GM18499 (cell line): ENCODE results near the gene PHKA2.
A peak's percentile ranks its signal among the peaks of the same experiment; 100 is the strongest.

Experiments
- ATAC-seq: cut with Tn5 transposase; IDR thresholded peaks from one replicate; pipeline ENCODE4 v1.9.1; 2021; ENCODE audit warnings: moderate number of reproducible peaks; ENCODE audit not compliant: insufficient read depth, unreplicated experiment

The PHKA2 gene

DNA sequence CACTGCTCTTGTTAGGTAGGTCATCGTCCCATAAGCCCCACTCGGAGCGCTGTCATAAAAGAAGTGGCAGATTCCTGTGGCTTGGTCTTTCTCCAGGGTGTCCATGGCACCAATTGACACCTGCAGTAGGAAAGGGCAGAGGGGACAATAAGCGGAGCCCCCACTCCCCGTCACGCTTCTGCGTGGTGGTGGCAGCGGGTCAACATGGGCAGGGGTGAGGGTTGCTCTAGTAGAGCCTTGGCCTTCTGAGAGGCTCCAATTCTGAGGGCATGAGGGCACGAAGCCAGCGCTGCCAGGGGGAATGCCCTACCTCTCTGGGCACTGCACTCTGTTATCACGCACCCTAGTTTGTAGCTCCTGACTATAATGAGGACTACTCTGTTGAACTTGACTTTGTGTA is 90.4 kb downstream of the PHKA2 start:
- ATAC-seq, result no peak

DNA sequence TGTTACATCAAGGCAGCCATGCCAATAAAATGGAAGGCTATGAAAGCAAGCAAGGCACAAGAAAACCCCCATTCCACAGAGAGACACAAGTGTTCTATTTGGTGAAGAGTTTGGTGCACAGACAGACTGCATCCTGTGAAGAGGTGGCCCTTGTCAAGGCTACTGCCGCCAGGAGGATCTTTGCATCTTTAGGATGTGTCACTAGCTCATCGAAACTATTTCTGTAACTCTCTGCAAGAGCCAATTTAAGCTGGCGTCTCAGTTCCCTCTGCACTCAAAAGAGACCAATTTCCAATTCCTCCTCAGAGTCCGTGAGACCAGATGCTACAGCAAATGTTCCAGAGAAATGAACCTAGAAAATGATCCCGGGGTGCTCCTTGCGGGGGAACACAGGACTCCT is 91.0 kb downstream of the PHKA2 start:
- no peak for ATAC-seq

DNA sequence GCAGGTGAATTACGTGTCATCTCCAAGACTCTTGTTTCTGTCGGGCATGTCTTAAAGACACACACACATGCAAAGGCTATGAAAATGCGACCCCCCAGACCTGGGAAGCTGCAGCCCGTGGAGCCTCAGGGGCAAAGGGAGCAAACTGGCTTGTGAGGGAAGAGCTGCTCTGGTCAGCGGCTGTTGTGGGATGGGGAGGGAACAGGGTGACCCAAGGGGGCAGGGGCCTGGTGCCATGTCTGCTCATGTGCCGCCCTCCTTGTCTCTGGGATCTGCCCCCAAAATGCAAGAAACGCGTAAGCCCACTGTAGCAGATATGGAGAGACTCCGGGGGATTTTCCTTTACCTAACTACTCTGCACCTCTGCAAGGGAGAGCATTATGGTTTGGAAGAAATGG is 92.4 kb downstream of the PHKA2 start:
- no peak for ATAC-seq

DNA sequence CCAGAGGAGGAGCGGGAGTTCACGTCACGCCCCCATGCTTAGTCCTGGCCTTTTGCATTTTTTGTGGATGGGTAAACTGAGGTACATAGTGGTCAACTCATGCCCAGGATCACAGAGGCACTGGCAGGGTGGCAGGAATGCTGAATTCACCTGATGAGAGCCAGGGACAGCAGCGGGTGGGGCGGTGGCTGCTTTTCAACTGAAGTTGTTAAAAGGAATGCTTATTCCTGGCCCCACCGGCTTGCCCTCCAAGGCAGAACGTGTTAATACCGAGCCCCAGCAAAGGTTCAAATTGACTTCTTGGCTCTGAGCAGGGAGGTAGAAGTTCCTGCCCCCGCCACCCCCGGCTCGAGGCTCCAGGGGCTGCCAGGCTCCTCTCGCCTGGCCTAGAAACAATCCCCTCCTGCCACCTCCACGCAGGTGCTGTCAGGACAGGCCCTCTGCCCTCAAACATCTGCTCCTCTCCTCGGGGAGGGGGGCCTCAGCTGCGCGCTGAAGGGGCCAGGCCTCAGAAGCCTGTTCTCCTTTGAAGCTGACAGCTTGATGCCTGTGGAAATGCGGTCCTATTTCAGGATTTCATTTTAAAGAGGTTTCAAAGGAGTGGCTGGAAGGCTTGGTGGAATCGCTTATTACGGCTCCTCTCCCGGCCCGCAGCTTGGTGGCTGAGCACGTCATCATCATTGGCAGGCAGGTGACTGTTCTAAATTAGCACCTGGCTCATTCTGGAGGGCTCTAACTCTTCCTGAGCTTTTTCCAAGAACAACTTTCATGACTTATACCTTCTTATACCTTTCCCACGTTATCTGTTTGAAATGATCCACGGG is 93.0 kb downstream of the PHKA2 start:
- ATAC-seq, result no peak

GRCh38 chrX:18890049-18890381 is 93.9 kb downstream of the PHKA2 start:
- ATAC-seq, result no peak

DNA sequence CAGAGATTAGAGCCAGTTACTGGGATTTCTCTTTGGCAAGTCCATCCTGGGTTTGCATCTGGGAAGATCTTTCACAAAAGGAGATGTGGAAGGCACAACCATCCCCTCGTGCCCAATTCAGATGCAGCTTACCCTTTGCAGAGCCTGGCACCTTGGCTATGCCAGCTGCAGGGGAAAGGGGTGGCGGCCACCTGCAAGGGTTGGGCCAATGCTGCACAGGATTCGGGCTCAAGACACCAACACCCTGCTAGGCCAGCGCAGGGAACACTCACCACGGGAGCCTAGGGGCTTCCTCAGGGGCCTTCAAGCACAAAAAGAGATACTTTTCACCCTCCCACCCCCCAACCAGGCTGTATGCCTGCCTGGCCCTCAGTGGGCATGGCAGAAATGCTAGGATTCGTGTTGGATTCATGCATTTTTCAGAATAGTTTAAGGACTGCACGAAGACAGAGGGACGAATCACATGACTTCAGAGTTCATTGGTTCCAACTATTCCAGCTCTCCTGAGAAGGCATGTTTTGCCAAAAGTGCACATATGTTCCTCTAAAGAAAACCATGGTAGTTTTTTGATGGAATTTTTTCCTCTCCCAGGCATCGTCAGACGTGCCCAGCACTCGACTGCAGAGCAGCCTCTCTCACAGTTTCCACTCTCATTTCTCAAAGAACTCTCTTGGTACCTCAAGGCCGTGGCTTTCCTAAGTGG is 94.4 kb downstream of the PHKA2 start:
- no peak for ATAC-seq

DNA sequence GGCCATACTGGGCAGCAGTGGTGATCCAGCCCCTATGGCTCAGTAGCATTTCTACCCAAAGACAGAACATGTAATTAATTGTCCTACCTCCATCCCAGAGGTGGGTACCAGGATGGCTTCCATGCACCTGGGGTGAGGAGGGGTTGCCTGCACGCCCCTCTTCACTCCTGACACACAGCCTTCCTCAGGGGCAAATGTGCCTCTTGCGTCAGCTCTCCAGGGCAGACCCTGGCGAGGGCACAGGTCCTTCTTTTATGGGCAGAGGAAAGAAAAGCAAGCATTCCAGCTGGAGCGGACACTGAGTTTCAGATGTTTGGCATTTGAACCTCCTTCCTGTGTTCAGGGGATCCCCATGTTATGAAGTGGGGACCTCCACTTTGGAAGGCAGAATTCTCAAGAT is 95.6 kb downstream of the PHKA2 start:
- no peak for ATAC-seq

DNA sequence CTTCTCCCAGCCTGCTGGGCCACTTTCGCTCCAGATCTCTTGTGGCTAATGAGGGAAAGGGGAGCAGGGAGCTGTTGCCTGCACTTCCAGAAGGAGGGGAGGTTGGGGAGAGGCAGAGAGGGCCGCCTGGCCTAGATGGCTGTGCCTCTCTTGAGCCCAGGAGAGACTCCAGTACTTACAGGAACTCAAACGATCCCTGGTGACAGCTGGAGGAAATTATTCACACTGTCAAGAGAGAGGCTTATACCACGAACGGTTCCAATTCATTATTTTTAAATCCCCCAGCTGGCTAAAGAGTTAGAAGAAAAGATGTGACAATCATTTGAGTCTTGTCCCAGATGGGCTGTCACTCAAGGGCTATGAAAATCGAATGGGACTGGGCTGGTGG is 96.1 kb downstream of the PHKA2 start:
- ATAC-seq, result no peak

DNA sequence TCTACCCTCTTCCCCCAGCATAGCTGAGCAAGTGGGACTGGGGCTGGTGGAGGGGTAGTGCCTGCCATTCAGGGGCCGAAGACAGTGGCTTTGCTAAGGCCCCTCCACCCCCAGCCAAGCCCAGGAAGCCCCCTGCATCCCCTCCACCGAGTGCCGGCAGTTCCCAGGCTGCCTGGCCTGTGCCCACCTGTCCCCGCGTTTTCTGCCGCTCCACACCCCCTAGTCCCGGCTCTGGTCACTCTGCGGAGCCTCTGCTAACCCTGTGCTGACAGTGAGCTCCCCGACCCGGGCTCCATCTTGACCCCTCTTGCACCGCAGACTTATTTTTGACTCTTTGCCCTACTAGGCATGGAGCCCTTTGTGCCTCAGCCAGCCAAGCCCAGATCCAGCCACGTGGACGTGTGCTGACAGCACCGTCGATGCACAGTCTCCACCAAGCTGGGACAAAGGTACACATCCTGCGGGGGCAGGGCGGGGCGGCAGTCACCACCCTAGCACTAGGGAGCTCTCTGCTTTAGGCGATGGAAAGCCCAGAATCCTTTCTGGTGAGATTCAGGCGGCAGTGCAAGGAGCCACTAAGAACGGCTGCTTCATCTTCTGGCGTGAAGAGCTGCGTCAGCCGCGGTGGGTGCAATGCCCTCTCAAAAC is 96.6 kb downstream of the PHKA2 start:
- ATAC-seq, result no peak

DNA sequence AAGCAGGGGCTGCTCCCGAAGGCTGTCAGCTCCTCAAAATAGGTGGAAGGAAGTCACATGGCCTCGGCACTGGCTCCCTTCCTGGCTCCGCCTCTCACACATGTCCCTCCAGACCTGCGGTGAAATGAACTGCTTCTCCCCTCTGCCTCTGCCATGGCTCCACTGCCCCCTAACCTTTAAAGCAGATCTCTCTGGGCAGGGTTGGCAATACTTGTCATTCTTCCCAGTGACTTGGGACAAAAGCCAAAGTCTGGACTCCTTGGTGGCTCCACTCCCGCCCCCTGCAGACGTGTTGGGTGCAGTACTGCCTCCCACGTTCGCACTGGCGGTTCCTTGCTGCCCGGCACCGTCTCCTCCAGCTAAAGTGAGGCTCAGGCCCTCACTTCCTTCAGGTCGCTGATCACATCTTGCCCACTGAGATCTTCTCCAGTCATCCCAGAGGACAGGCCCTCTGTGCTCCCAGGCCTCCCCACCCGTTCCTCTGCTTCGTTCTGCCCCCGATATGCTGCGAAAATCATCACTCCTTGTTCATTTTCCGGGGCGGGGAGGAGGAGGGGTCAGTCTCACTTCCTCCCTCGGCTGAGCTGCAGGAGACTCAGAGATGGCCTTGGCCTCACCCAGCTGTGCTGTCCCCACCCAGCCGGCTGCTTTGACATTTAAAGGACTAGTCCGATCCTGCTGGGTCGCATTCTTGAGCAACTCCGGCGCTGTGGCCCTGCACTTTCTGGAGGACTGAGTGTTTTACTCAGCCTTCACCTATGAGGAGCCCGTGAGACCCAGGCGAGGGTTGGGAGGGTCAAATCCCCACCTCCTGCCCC is 97.4 kb downstream of the PHKA2 start:
- ATAC-seq, result peak; percentile 55

DNA sequence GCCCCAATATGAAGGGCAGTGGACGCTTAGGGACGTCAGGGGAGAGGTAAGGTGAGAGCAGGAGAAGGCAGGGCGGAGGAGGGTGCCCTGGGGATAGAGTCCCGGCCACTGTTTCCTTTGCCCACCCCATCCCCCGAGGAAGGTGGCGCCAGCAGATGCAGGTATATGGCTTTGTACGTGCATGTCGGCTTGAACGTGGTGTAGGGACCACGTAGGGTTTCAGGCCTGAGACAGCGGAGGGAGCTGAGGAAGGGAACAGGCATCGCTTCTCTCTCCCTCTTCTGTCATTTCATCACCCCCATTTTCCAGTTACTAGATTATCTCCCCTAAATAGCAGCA is 97.9 kb downstream of the PHKA2 start:
- ATAC-seq, result peak; percentile 23

GRCh38 chrX:18885328-18886004 is 98.4 kb downstream of the PHKA2 start:
- ATAC-seq, result no peak

GRCh38 chrX:18884916-18885315 is 99.0 kb downstream of the PHKA2 start:
- no peak for ATAC-seq

- no peak for ATAC-seq
These were observed 99.8 kb downstream of the PHKA2 start for GRCh38 chrX:18883961-18884765.

- no peak for ATAC-seq
These were observed 100.5 kb downstream of the PHKA2 start for GRCh38 chrX:18883234-18883960.

GRCh38 chrX:18879144-18879543 is 104.8 kb downstream of the PHKA2 start:
- ATAC-seq, result no peak

DNA sequence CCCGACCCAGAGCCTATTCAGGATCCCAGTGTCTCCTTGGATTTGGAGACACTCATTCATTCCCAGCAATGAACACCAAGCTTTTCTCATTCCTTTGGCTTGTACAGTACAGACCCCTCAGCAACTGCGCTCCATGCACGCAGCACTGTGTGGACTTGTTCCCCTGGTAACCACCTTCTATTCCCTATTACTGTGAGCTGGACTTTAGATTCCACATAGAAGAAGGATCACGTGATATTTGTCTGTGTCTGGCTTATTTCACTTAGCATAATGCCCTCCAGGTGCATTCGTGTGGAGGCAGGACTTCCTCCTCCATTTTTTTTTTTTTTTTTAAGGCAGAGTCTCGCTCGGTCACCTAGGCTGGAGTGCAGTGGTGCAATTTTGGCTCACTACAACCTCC is 106.4 kb downstream of the PHKA2 start:
- no peak for ATAC-seq

GRCh38 chrX:18875256-18875878 is 108.5 kb downstream of the PHKA2 start:
- no peak for ATAC-seq
